IMR-90 (cell line): ENCODE data around the gene L3HYPDH. TPM values are rescaled to one million over a fixed set of nuclear protein-coding genes. Genes with fewer than 3 reads are reported as not detected.

ENCODE experiments used
- ATAC-seq: fragments of 200-7000 bp; cut with Tn5 transposase; 2 replicates; pipeline ENCODE4 v1.9.1; 2020; ENCODE audit warnings: low read depth, mild to moderate bottlenecking, moderate library complexity
- BruUV-seq: library from RNA; stranded (reverse); fragments of 400-500 nt; replicated peaks from 2 replicates; lab custom pipeline; 2021; lab: Mats Ljungman, UMichigan
- CTCF ChIA-PET: fragments of 300-600 bp; formaldehyde crosslinking; extraction: SDS; loops from one replicate; lab custom pipeline; 2021; ENCODE audit warnings: antibody characterized with exemption; lab: Yijun Ruan, JAX
- POLR2A ChIA-PET: fragments of 300-600 bp; sonication (Branson Sonifier 250); formaldehyde crosslinking; loops from one replicate; lab custom pipeline; 2022; ENCODE audit warnings: antibody characterized with exemption; ENCODE audit not compliant: unreplicated experiment; lab: Charles Lee
- DNase-seq: peaks from one replicate; pipeline ENCODE4 v3.0.0; 2013
- H2AFZ ChIP-seq: replicated peaks from 2 replicates; pipeline ENCODE3; 2013; ENCODE audit warnings: low read length, mild to moderate bottlenecking; ENCODE audit not compliant: poor library complexity
- H2AK5ac ChIP-seq: 2 replicates; pipeline ENCODE4 v1.6.1; 2013; ENCODE audit warnings: low read depth, low read length, inconsistent platforms
- H2AK9ac ChIP-seq: replicated peaks from 2 replicates; pipeline ENCODE3; 2013; ENCODE audit warnings: mild to moderate bottlenecking, low read depth, low read length, moderate library complexity; ENCODE audit not compliant: poor library complexity
- H2BK120ac ChIP-seq: 2 replicates; pipeline ENCODE4 v1.6.1; 2013; ENCODE audit warnings: low read depth, low read length, inconsistent platforms
- H2BK15ac ChIP-seq: 3 replicates; pipeline ENCODE4 v1.6.1; 2013; ENCODE audit warnings: low read depth, low read length, inconsistent platforms
- H2BK20ac ChIP-seq: 2 replicates; pipeline ENCODE4 v1.6.1; 2013; ENCODE audit warnings: low read depth, mild to moderate bottlenecking, inconsistent platforms, low read length, moderate library complexity
- H2BK5ac ChIP-seq: 2 replicates; pipeline ENCODE4 v1.6.1; 2013; ENCODE audit warnings: mild to moderate bottlenecking, low read depth, low read length, inconsistent platforms; ENCODE audit not compliant: poor library complexity, severe bottlenecking
- H3K14ac ChIP-seq: replicated peaks from 2 replicates; pipeline ENCODE4 v1.6.1; 2013; ENCODE audit warnings: low read depth, low read length, inconsistent platforms
- H3K18ac ChIP-seq: 2 replicates; pipeline ENCODE4 v1.6.1; 2013; ENCODE audit warnings: low read depth, low read length, control low read depth
- H3K23ac ChIP-seq: 2 replicates; pipeline ENCODE4 v1.6.1; 2013; ENCODE audit warnings: low read depth, low read length, inconsistent platforms
- H3K27ac ChIP-seq: 2 replicates; pipeline ENCODE4 v1.5.1; 2013; ENCODE audit warnings: mild to moderate bottlenecking, control low read depth, low read length; ENCODE audit not compliant: insufficient read depth
- H3K27me3 ChIP-seq: 2 replicates; pipeline ENCODE4 v1.6.1; 2013; ENCODE audit warnings: low read length; ENCODE audit not compliant: control insufficient read depth, insufficient read depth
- H3K36me3 ChIP-seq: 2 replicates; pipeline ENCODE4 v1.6.1; 2013; ENCODE audit warnings: low read length, mixed read lengths; ENCODE audit not compliant: control insufficient read depth, insufficient read depth
- H3K4ac ChIP-seq: 2 replicates; pipeline ENCODE4 v1.6.1; 2013; ENCODE audit warnings: low read depth, low read length, inconsistent platforms
- H3K4me1 ChIP-seq: 2 replicates; pipeline ENCODE4 v1.6.1; 2013; ENCODE audit warnings: low read length, mixed read lengths; ENCODE audit not compliant: control insufficient read depth, insufficient read depth
- H3K4me2 ChIP-seq: 2 replicates; pipeline ENCODE4 v1.6.1; 2013; ENCODE audit warnings: low read depth, mild to moderate bottlenecking, control low read depth, low read length, moderate library complexity
- H3K4me3 ChIP-seq: 2 replicates; pipeline ENCODE4 v1.5.1; 2013; ENCODE audit warnings: low read depth, mild to moderate bottlenecking, control low read depth, low read length, moderate library complexity; ENCODE audit not compliant: insufficient read depth
- H3K56ac ChIP-seq: 2 replicates; pipeline ENCODE4 v1.6.1; 2013; ENCODE audit warnings: low read length, inconsistent platforms; ENCODE audit not compliant: insufficient read depth; ENCODE audit errors: extremely low read depth
- H3K79me1 ChIP-seq, 2 experiments: 2 replicates each; pipeline ENCODE4 v1.6.1; 2013; ENCODE audit warnings: low read length in 2 of 2, inconsistent platforms in 1 of 2, low read depth in 1 of 2
- H3K9ac ChIP-seq: 2 replicates; pipeline ENCODE4 v1.6.1; 2013; ENCODE audit warnings: low read depth, low read length, control low read depth
- H3K9me1 ChIP-seq: 2 replicates; pipeline ENCODE4 v1.6.1; 2013; ENCODE audit warnings: low read length, inconsistent platforms; ENCODE audit not compliant: insufficient read depth
- H3K9me3 ChIP-seq: 2 replicates; pipeline ENCODE4 v1.6.1; 2013; ENCODE audit warnings: low read length; ENCODE audit not compliant: control insufficient read depth, insufficient read depth
- H4K20me1 ChIP-seq: 2 replicates; pipeline ENCODE4 v1.6.1; 2013; ENCODE audit warnings: low read length, inconsistent platforms; ENCODE audit not compliant: insufficient read depth
- H4K5ac ChIP-seq: 2 replicates; pipeline ENCODE4 v1.6.1; 2013; ENCODE audit warnings: mild to moderate bottlenecking, low read depth, low read length, control low read depth
- H4K8ac ChIP-seq, 2 experiments: 2 replicates each; pipeline ENCODE4 v1.6.1; 2013; ENCODE audit warnings: low read depth in 2 of 2, low read length in 2 of 2, control low read depth in 1 of 2, inconsistent platforms in 1 of 2
- H4K91ac ChIP-seq: 2 replicates; pipeline ENCODE4 v1.6.1; 2013; ENCODE audit warnings: low read depth, low read length, inconsistent platforms; ENCODE audit not compliant: insufficient read depth
- BHLHE40 ChIP-seq: fragments of 150-350 bp; IDR thresholded peaks from 2 replicates; pipeline ENCODE4 v1.6.1; 2016; ENCODE audit warnings: mild to moderate bottlenecking, low read depth, low read length
- CEBPB ChIP-seq: IDR thresholded peaks from 2 replicates; pipeline ENCODE4 v1.6.1; 2012; ENCODE audit warnings: low read depth, low read length, improper control_type of control experiment
- CTCF ChIP-seq: conservative IDR thresholded peaks from 2 replicates; pipeline ENCODE4 v1.5.1; 2012; ENCODE audit warnings: mild to moderate bottlenecking, low read depth, low read length, improper control_type of control experiment
- RAD21 ChIP-seq: IDR thresholded peaks from 2 replicates; pipeline ENCODE4 v1.6.1; 2012; ENCODE audit warnings: low read length, improper control_type of control experiment
- WGBS, 2 experiments: methylation state at CpG; one replicate each; pipeline versions ENCODE4 v1.1.5 to v1.1.7; 2013; ENCODE audit warnings: missing lambda C conversion rate in 2 of 2; ENCODE audit not compliant: insufficient read length in 1 of 2; ENCODE audit errors: extremely low coverage in 2 of 2; 5-methylcytosine and 5-hydroxymethylcytosine counted together
- dilution Hi-C: fragments of 300-500 bp; cut with HindIII; formaldehyde crosslinking; loops from one replicate; pipeline ENCODE4 v1.14.3; 2018; ENCODE audit warnings: low sequenced_read_pairs; ENCODE audit not compliant: unreplicated experiment
- in situ Hi-C: fragments of 300-500 bp; cut with MboI; formaldehyde crosslinking; loops from 3 replicates; pipeline ENCODE4 v1.14.3; 2019; ENCODE audit warnings: low sequenced_read_pairs, inconsistent platforms, mixed read lengths
- intact Hi-C: fragments of 100-400 bp; cut with micrococcal nuclease; formaldehyde crosslinking; loops from 2 replicates; pipeline ENCODE4 v1.10.0; 2022
- polyA plus RNA-seq, 3 experiments: library from polyadenylated mRNA; depleted of rRNA; stranded (reverse); fragments of >200 nt; gene quantifications; 2 replicates each; pipeline ENCODE4 v1.2.3, GENCODE V29; 2012; ENCODE audit warnings: low replicate concordance in 1 of 3
- total RNA-seq: library from RNA; depleted of rRNA; stranded (reverse); fragments of >200 nt; gene quantifications from 2 replicates; pipeline ENCODE4 v1.2.3, GENCODE V29; 2012

The L3HYPDH gene
- total and polyA plus RNA-seq, 2 of the 4 experiments (the other 2 are of a cell fraction): 40.9 to 49.1 TPM

- H3K9me3 ChIP-seq: no peaks in the 10 kb centered on the region
- H3K79me1 ChIP-seq: no peaks in the 10 kb centered on the region
- no peak overlapping the region for H3K4ac ChIP-seq
- H2AK9ac ChIP-seq: no peak overlapping the region
- no peaks in the 10 kb centered on the region for H3K27me3 ChIP-seq
- H3K4me3 ChIP-seq: no peak overlapping the region
- H3K4me1 ChIP-seq: no peaks in the 10 kb centered on the region
- DNase-seq (no peak), ATAC-seq (peak; percentile 51)
- ChIA-PET CTCF (interaction anchor here (0.8 to 1.7 kb wide), 4 partner anchors 12 to 65 kb away, joined by 4 to 6 read pairs (median 4); partner anchors contain the start of gene CCDC175), POLR2A (no interaction called here)
- no peak overlapping the region for H2AK5ac ChIP-seq
- in situ Hi-C loops: no loop called here
- H3K14ac ChIP-seq: no peak overlapping the region
- H2AFZ ChIP-seq: no peak overlapping the region
- H2BK120ac ChIP-seq: no peak overlapping the region
- no peak overlapping the region for H3K27ac ChIP-seq
- H3K36me3 ChIP-seq: no peaks in the 10 kb centered on the region
- intact Hi-C loops: no loop called here
- no peak overlapping the region for H4K8ac ChIP-seq
- no peak overlapping the region for H3K18ac ChIP-seq
- no peak overlapping the region for H2BK20ac ChIP-seq
- no CpG with 5 or more reads among the region's 4 CpGs for WGBS, 2 experiments
- no peak for TF ChIP-seq RAD21
- TF ChIP-seq CEBPB: no peak
- TF ChIP-seq CTCF: peak; percentile 42
- no peak for TF ChIP-seq BHLHE40
- H2BK5ac ChIP-seq: no peak overlapping the region
- 0 out of 2 replicates have a peak, but pooled peaks cover 2% of the 10 kb centered on the region for H3K9me1 ChIP-seq
- no peak overlapping the region for H4K5ac ChIP-seq
- H3K56ac ChIP-seq: no peak overlapping the region
- no peak overlapping the region for H3K23ac ChIP-seq
- dilution Hi-C loops: no loop called here
- no peak overlapping the region for H3K4me2 ChIP-seq
- no peak overlapping the region for H4K91ac ChIP-seq
- no peak overlapping the region for H3K9ac ChIP-seq
- no peaks in the 10 kb centered on the region for H4K20me1 ChIP-seq
- no peak overlapping the region for H2BK15ac ChIP-seq
- no TSS peak for BruUV-seq
These were observed 27.8 kb upstream of the L3HYPDH start for GRCh38 chr14:59511916-59512575.
